ENCODE measurements around the gene KDM1B.

The KDM1B gene

GRCh38 chr6:18245642-18246041 is 90.4 kb downstream of the KDM1B start:
- POLR2A ChIA-PET = interaction anchor here (1.1 kb wide), 1 partner anchor 19 kb away, joined by 4 read pairs; the partner anchor contains the start of gene DEK
- CTCF ChIA-PET = no interaction called here
- H3K36me3 ChIP-seq (ENCODE audit: control insufficient read depth in 2 of 2, insufficient read depth in 1 of 2, low read length in 2 of 2) = peaks cover 73 to 98% of the 10 kb centered on the region in 2 experiments

GRCh38 chr6:18246205-18246604 is 91.0 kb downstream of the KDM1B start:
- Histone ChIP-seq H3K27ac (ENCODE audit: extremely low read depth, low read depth, low read length) (no peak overlapping the region), H3K36me3 (ENCODE audit: control insufficient read depth in 2 of 2, insufficient read depth in 1 of 2, low read length in 2 of 2) (peaks cover 78 to 96% of the 10 kb centered on the region in 2 experiments), H3K4me1 (ENCODE audit: control insufficient read depth, insufficient read depth, low read length) (no peaks in the 10 kb centered on the region), H3K9me3 (ENCODE audit: control insufficient read depth, insufficient read depth, low read depth, low read length) (no peaks in the 10 kb centered on the region), H3K4me3 (ENCODE audit: low read depth, low read length) (no peak overlapping the region)
- ChIA-PET CTCF (interaction anchor here (0.5 to 0.7 kb wide), 3 partner anchors 34 to 530 kb away, joined by 3 to 8 read pairs (median 6); no protein-coding TSS in a partner anchor), POLR2A (interaction anchor here (1.1 kb wide), 1 partner anchor 18 kb away, joined by 4 read pairs; the partner anchor contains the start of gene DEK)
- TF ChIP-seq PRDM6 (tag by site-specific recombination; IDR thresholded peaks at IDR 0.05) (0 out of 2 replicates have a peak, but pooled peaks have one; percentile 27), ZNF837 (tag by site-specific recombination; IDR thresholded peaks at IDR 0.05) (no peak)

More at GRCh38 chr6:18245642-18246041, 90.4 kb downstream of the KDM1B start:
- H3K27ac ChIP-seq (ENCODE audit: extremely low read depth, low read depth, low read length) = no peak overlapping the region
- no peaks in the 10 kb centered on the region for H3K9me3 ChIP-seq (ENCODE audit: control insufficient read depth, insufficient read depth, low read depth, low read length)
- TF ChIP-seq ZNF169 (tag by site-specific recombination; IDR thresholded peaks at IDR 0.05) (no peak), MZF1 (tag by site-specific recombination; IDR thresholded peaks at IDR 0.05; ENCODE audit: borderline replicate concordance) (peak; percentile 32; the same call in 1 of the 2 replicates), ZNF677 (tag by site-specific recombination; IDR thresholded peaks at IDR 0.05) (no peak), ZFP41 (tag by site-specific recombination; IDR thresholded peaks at IDR 0.05; ENCODE audit: borderline replicate concordance) (no peak), SP3 (tag by site-specific recombination; IDR thresholded peaks at IDR 0.05) (no peak)
- no peaks in the 10 kb centered on the region for H3K4me1 ChIP-seq (ENCODE audit: control insufficient read depth, insufficient read depth, low read length)
- no peak overlapping the region for H3K4me3 ChIP-seq (ENCODE audit: low read depth, low read length)

- ChIA-PET POLR2A (no interaction called here), CTCF (interaction anchor here (0.5 to 0.9 kb wide), 6 partner anchors 34 to 258 kb away, joined by 3 to 6 read pairs (median 3); no protein-coding TSS in a partner anchor)
- Histone ChIP-seq H3K9me3 (ENCODE audit: control insufficient read depth, insufficient read depth, low read depth, low read length) (no peaks in the 10 kb centered on the region), H3K27ac (ENCODE audit: extremely low read depth, low read depth, low read length) (no peak overlapping the region), H3K36me3 (ENCODE audit: control insufficient read depth in 2 of 2, insufficient read depth in 1 of 2, low read length in 2 of 2) (peaks cover 81 to 94% of the 10 kb centered on the region in 2 experiments), H3K4me1 (ENCODE audit: control insufficient read depth, insufficient read depth, low read length) (no peaks in the 10 kb centered on the region), H3K4me3 (ENCODE audit: low read depth, low read length) (no peak overlapping the region)
- TF ChIP-seq SCRT2 (tag by site-specific recombination; IDR thresholded peaks at IDR 0.05) (no peak), HOXD13 (CRISPR knock-in tag; IDR thresholded peaks at IDR 0.05; ENCODE audit: borderline replicate concordance) (no peak), ZNF837 (tag by site-specific recombination; IDR thresholded peaks at IDR 0.05) (no peak), BCL6B (tag by site-specific recombination; IDR thresholded peaks at IDR 0.05) (no peak), PRDM10 (tag by site-specific recombination; IDR thresholded peaks at IDR 0.05) (no peak), ZNF16 (tag by site-specific recombination; IDR thresholded peaks at IDR 0.05; ENCODE audit: low read depth) (no peak), ZBTB1 (tag by site-specific recombination; IDR thresholded peaks at IDR 0.05) (no peak), KLF9 (tag by site-specific recombination; IDR thresholded peaks at IDR 0.05; ENCODE audit: low read depth) (no peak), ZNF266 (tag by site-specific recombination; IDR thresholded peaks at IDR 0.05; ENCODE audit: low read depth) (no peak), TRIM28 (IDR thresholded peaks at IDR 0.05; ENCODE audit: borderline replicate concordance, low read length) (no peak), ZNF639 (tag by site-specific recombination; IDR thresholded peaks at IDR 0.05) (no peak), ZNF146 (tag by site-specific recombination; IDR thresholded peaks at IDR 0.05) (no peak), ZNF48 (tag by site-specific recombination; IDR thresholded peaks at IDR 0.05) (no peak), ZNF510 (tag by site-specific recombination; IDR thresholded peaks at IDR 0.05; ENCODE audit: insufficient replicate concordance) (no peak), ZNF596 (tag by site-specific recombination; IDR thresholded peaks at IDR 0.05) (no peak), ZNF513 (tag by site-specific recombination; IDR thresholded peaks at IDR 0.05) (no peak)
Measured at GRCh38 chr6:18247002-18247401, 91.8 kb downstream of the KDM1B start.
